Neural cell (in vitro differentiated cells): ENCODE results near the gene OTOP3. TPM values are rescaled to one million over a fixed set of nuclear protein-coding genes. Genes with fewer than 3 reads are reported as not detected.

ENCODE experiments used
- H2AFZ ChIP-seq: fragments of 200-600, 300-800 bp; sonication (generic), shearing (Covaris generic); 2 replicates; pipeline ENCODE4 v1.6.0; 2014; ENCODE audit warnings: low read depth, mild to moderate bottlenecking, antibody characterized with exemption, low read length, moderate library complexity
- H3F3A ChIP-seq: fragments of 200-600 bp; shearing (Covaris generic); 2 replicates; pipeline ENCODE4 v1.6.1; 2016; ENCODE audit warnings: mild to moderate bottlenecking, moderate library complexity, mixed read lengths, antibody characterized with exemption, low read length; ENCODE audit not compliant: insufficient read depth, poor library complexity, severe bottlenecking
- H3K27ac ChIP-seq: fragments of 200-600, 300-800 bp; sonication (generic), shearing (Covaris generic); 2 replicates; pipeline ENCODE4 v1.5.1; 2014; ENCODE audit warnings: mild to moderate bottlenecking, low read length, moderate library complexity
- H3K27me3 ChIP-seq: fragments of 300-800, 200-600 bp; sonication (generic), shearing (Covaris generic); 2 replicates; pipeline ENCODE4 v1.6.0; 2014; ENCODE audit warnings: mild to moderate bottlenecking, low read depth, low read length, moderate library complexity; ENCODE audit not compliant: insufficient read depth
- H3K36me3 ChIP-seq: fragments of 300-800, 200-600 bp; sonication (generic), shearing (Covaris generic); 2 replicates; pipeline ENCODE4 v1.5.1; 2014; ENCODE audit warnings: mild to moderate bottlenecking, antibody characterized with exemption, low read length, moderate library complexity; ENCODE audit not compliant: insufficient read depth
- H3K4me2 ChIP-seq: fragments of 300-800, 200-600 bp; sonication (generic), shearing (Covaris generic); 2 replicates; pipeline ENCODE4 v1.6.0; 2014; ENCODE audit warnings: mild to moderate bottlenecking, low read length
- H3K4me3 ChIP-seq: fragments of 300-800, 200-600 bp; sonication (generic), shearing (Covaris generic); 2 replicates; pipeline ENCODE4 v1.5.1; 2014; ENCODE audit warnings: mild to moderate bottlenecking, low read length, moderate library complexity
- H3K79me2 ChIP-seq: fragments of 200-600 bp; shearing (Covaris generic); replicated peaks from 2 replicates; pipeline ENCODE4 v1.6.0; 2014; ENCODE audit warnings: mild to moderate bottlenecking, low read length, moderate library complexity; ENCODE audit not compliant: insufficient read depth
- H3K9ac ChIP-seq: fragments of 300-800, 200-600 bp; sonication (generic), shearing (Covaris generic); 2 replicates; pipeline ENCODE4 v1.6.1; 2016; ENCODE audit warnings: mild to moderate bottlenecking, low read length, mixed read lengths
- H3K9me2 ChIP-seq: fragments of 200-600 bp; shearing (Covaris generic); 2 replicates; pipeline ENCODE4 v1.6.1; 2016; ENCODE audit warnings: mild to moderate bottlenecking, low read length, mixed read lengths; ENCODE audit not compliant: insufficient read depth
- H3K9me3 ChIP-seq: fragments of 200-600, 300-800 bp; sonication (generic), shearing (Covaris generic); 2 replicates; pipeline ENCODE4 v1.6.1; 2016; ENCODE audit warnings: mild to moderate bottlenecking, mixed run types, low read length, moderate library complexity, mixed read lengths
- H4K20me1 ChIP-seq: fragments of 200-600 bp; shearing (Covaris generic); 2 replicates; pipeline ENCODE4 v1.6.1; 2016; ENCODE audit warnings: mild to moderate bottlenecking, mixed run types; ENCODE audit not compliant: insufficient read depth
- CTCF ChIP-seq: fragments of 450-650 bp; IDR thresholded peaks from 2 replicates; pipeline ENCODE4 v1.5.1; 2014; ENCODE audit warnings: antibody characterized with exemption, mild to moderate bottlenecking, moderate library complexity; ENCODE audit not compliant: poor library complexity, severe bottlenecking
- EP300 ChIP-seq: fragments of 450-650 bp; conservative IDR thresholded peaks from 2 replicates; pipeline ENCODE4 v1.6.1; 2014; ENCODE audit warnings: antibody characterized with exemption, mild to moderate bottlenecking, moderate library complexity; ENCODE audit not compliant: poor library complexity, severe bottlenecking
- EZH2 ChIP-seq: fragments of 200-600, 300-800 bp; shearing (Covaris generic), sonication (generic); IDR thresholded peaks from 2 replicates; pipeline ENCODE4 v1.6.1; 2014; ENCODE audit warnings: antibody characterized with exemption, low read length, borderline replicate concordance, mild to moderate bottlenecking; ENCODE audit not compliant: insufficient read depth, poor library complexity, severe bottlenecking
- MXI1 ChIP-seq: fragments of 450-650 bp; conservative IDR thresholded peaks from 2 replicates; pipeline ENCODE4 v1.6.1; 2014; ENCODE audit warnings: antibody characterized with exemption, mild to moderate bottlenecking; ENCODE audit not compliant: poor library complexity, severe bottlenecking
- POLR2AphosphoS5 ChIP-seq: IDR thresholded peaks from 2 replicates; pipeline ENCODE4 v1.6.1; 2012
- RAD21 ChIP-seq: fragments of 450-650 bp; conservative IDR thresholded peaks from 2 replicates; pipeline ENCODE4 v1.6.1; 2014; ENCODE audit warnings: antibody characterized with exemption, mild to moderate bottlenecking, moderate library complexity
- REST ChIP-seq: IDR thresholded peaks from 2 replicates; pipeline ENCODE4 v1.6.1; 2012; ENCODE audit warnings: borderline replicate concordance
- SMC3 ChIP-seq: fragments of 450-650 bp; conservative IDR thresholded peaks from 2 replicates; pipeline ENCODE4 v1.6.1; 2014; ENCODE audit warnings: antibody characterized with exemption, mild to moderate bottlenecking, moderate library complexity; ENCODE audit not compliant: poor library complexity
- TAF1 ChIP-seq: IDR thresholded peaks from 2 replicates; pipeline ENCODE4 v1.6.1; 2012; ENCODE audit warnings: low read depth
- polyA plus RNA-seq: library from polyadenylated mRNA; depleted of rRNA; stranded (reverse); fragments of >200 nt; gene quantifications from 2 replicates; pipeline ENCODE4 v1.2.3, GENCODE V29; 2014

Gene OTOP3
- polyA plus RNA-seq, 1 donor from 2014 or later, result not detected

- H3K36me3 ChIP-seq, result no peaks in the 10 kb centered on the region
- H3K9me2 ChIP-seq, result no peaks in the 10 kb centered on the region
- H3K4me2 ChIP-seq, result no peak overlapping the region
- H3F3A ChIP-seq, result no peaks in the 10 kb centered on the region
- H4K20me1 ChIP-seq, result no peaks in the 10 kb centered on the region
- no peaks in the 10 kb centered on the region for H3K9me3 ChIP-seq
- no peaks in the 10 kb centered on the region for H3K79me2 ChIP-seq
- no peak overlapping the region for H3K9ac ChIP-seq
- H2AFZ ChIP-seq, result no peak overlapping the region
- no peak overlapping the region for H3K27ac ChIP-seq
- H3K27me3 ChIP-seq, result peaks cover 64% of the 10 kb centered on the region
- no peak overlapping the region for H3K4me3 ChIP-seq
- no peak for TF ChIP-seq POLR2AphosphoS5
- no peak for TF ChIP-seq CTCF
- no peak for TF ChIP-seq MXI1
- TF ChIP-seq TAF1, result no peak
- no peak for TF ChIP-seq SMC3
- no peak for TF ChIP-seq EZH2
- no peak for TF ChIP-seq RAD21
- TF ChIP-seq EP300, result no peak
- no peak for TF ChIP-seq REST
These were observed 10.5 kb upstream of the OTOP3 start for GRCh38 chr17:74925242-74925641.

- TF ChIP-seq EP300 (no peak), CTCF (no peak), POLR2AphosphoS5 (no peak), TAF1 (no peak), SMC3 (no peak), REST (no peak), MXI1 (no peak), EZH2 (no peak), RAD21 (no peak)
- Histone ChIP-seq H3K9ac (no peak overlapping the region), H3K4me3 (no peak overlapping the region), H3K79me2 (no peaks in the 10 kb centered on the region), H3K27ac (no peak overlapping the region), H4K20me1 (no peaks in the 10 kb centered on the region), H3K9me2 (no peaks in the 10 kb centered on the region), H2AFZ (no peak overlapping the region), H3K4me2 (no peak overlapping the region), H3K27me3 (peaks cover 67% of the 10 kb centered on the region), H3F3A (no peaks in the 10 kb centered on the region), H3K9me3 (no peaks in the 10 kb centered on the region), H3K36me3 (no peaks in the 10 kb centered on the region)
These were observed 6.9 kb upstream of the OTOP3 start for GRCh38 chr17:74928786-74929185.
